Caki2 (cell line): Measurements from ENCODE around the gene CALHM6. TPM values are rescaled to one million over a fixed set of nuclear protein-coding genes. Genes with fewer than 3 reads are reported as not detected.
"Not testable (repeated sequence)": the region's sequence is repeated elsewhere in the genome, so short reads cannot be mapped to it uniquely, and the experiment has no call there.

Source experiments
- DNase-seq: peaks from one replicate; pipeline ENCODE4 v3.0.0-alpha.2; 2015; ENCODE audit warnings: low read depth
- in situ Hi-C: cut with HindIII; loops from 2 replicates; pipeline ENCODE4 v1.10.0; 2016; ENCODE audit warnings: low sequenced_read_pairs, low pct_unique_long_range_greater_than_20kb, mixed read lengths
- total RNA-seq: library from RNA; depleted of rRNA; stranded (reverse); fragments of >200 nt; shearing (Covaris generic); gene quantifications from 2 replicates; pipeline ENCODE4 v1.2.3, GENCODE V29; 2014; ENCODE audit warnings: low replicate concordance

The CALHM6 gene
- total RNA-seq, 1 experiment from 2014 or later = not detected

DNA sequence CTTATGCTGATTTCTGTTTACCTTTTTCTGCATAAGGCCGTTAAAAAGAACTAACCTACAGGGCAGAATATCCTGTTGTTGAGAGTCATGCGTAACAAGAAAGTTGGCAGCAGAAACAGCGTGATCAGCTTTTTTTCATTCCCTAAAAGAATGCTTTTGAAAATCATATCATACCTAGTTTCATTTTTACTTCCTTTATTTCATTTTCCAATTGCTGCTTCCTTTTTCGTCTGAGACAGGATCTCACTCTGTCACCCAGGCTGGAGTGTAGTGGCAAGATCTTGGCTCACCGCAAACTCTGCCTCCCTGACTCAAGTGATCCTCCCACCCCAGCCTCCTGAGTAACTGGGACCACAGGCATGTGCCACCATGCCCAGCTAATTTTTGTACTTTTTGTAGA is 4.1 kb downstream of the CALHM6 start:
- DNase-seq = no peak
- in situ Hi-C loops = no loop called here

GRCh38 chr6:116467096-116467495 is 5.9 kb downstream of the CALHM6 start:
- no peak for DNase-seq
- in situ Hi-C loops = no loop called here

- in situ Hi-C loops = no loop called here
- DNase-seq = no peak
Observed at GRCh38 chr6:116467514-116467913, 6.3 kb downstream of the CALHM6 start.

GRCh38 chr6:116468293-116468692 is 7.1 kb downstream of the CALHM6 start:
- in situ Hi-C loops = no loop called here
- no peak for DNase-seq

GRCh38 chr6:116471531-116471930 is 10.4 kb downstream of the CALHM6 start:
- DNase-seq = no peak

DNA sequence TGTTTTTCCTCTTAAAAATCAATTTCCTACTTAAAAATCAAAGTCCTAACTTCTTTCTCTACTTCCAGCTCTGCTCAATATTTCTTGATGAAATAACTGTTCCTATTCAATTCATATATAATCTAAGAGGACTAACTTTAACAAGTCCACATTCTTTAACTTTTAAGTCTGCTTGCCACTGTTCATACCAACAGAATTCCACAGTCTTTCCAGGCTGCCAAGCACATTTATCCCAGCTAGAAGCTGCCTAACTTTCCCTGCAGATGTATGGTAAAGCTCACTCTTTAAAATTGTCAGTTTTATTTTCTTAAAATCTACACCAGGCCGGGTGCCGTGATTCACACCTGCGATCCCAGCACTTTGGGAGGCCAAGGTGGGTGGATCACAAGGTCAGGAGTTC is 11.5 kb downstream of the CALHM6 start:
- DNase-seq = no peak
- in situ Hi-C loops = no loop called here

More at GRCh38 chr6:116471531-116471930, 10.4 kb downstream of the CALHM6 start:
- in situ Hi-C loops = no loop called here

GRCh38 chr6:116475141-116475540 is 14.0 kb downstream of the CALHM6 start:
- in situ Hi-C loops = no loop called here

DNA sequence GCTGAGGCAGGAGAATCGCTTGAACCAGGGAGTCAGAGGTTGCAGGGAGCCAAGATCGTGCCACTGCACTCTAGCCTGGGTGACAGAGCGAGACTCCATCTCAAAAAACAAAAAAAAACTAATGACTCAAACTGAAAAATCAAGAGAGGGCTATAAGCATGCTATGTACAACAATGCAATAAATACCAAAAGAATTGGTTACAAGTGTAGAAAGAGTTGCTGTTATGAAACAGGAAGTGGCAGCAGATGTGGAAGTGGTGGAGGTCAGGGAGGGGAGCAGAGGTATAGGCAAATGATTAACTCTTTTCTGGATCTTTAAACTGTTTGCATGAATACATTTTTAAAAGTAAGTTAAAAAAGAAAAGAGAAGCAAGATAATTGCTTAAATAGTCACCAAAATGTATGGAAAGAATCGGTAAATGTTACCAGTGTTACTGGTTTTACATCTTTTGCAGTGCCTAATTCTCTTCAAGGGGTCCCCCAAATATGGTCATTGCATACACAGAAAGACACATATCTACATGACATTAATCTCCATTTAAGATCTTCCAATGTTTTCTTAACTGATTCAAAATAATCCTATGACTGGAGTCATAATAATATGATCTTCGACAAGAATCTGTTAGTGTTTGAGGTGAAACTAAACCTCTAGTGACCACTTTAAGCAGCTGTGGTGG is 15.0 kb downstream of the CALHM6 start:
- no peak for DNase-seq
- in situ Hi-C loops = no loop called here

More at GRCh38 chr6:116475141-116475540, 14.0 kb downstream of the CALHM6 start:
- no peak for DNase-seq

DNA sequence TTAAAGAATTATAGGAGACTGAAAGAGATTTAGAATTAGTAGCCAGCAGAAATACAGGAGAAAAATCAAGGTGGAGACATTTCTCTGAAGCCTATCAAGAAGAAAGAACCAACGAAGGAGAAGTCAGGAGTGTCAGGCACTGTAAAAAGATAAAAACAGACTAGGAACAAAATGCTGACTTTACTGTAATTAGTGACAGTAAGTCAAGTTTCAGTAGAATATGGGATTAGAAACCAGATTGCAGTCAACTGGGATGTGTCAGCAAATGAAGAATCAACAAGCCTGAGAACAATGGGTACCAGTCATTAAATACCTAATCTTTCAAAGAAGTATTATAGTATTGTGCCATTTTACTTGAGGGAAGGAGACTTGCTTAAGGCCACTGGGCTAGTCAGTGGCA is 21.6 kb downstream of the CALHM6 start:
- no peak for DNase-seq
- in situ Hi-C loops = no loop called here

DNA sequence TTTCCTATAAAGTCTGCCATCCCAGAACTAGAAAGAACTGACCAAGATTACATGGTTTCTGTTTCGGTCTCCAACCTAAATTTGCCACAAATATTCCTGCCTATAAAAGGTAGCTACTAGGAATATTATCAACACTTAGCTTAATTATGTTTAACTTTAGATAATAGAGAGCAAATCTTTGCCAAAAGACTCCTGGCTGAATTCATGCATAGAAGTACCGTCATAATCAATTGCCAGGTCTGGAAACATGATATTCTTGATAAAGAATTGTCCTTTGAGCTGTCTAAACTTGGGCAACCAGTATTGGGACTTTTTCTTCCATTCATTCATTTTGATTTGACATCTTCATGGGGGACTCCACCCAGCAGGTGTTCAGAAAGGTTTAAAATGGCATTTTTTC is 22.4 kb downstream of the CALHM6 start:
- DNase-seq = no peak
- in situ Hi-C loops = no loop called here

- DNase-seq = no peak
- in situ Hi-C loops = no loop called here
Observed at GRCh38 chr6:116485559-116486184, 24.5 kb downstream of the CALHM6 start.

DNA sequence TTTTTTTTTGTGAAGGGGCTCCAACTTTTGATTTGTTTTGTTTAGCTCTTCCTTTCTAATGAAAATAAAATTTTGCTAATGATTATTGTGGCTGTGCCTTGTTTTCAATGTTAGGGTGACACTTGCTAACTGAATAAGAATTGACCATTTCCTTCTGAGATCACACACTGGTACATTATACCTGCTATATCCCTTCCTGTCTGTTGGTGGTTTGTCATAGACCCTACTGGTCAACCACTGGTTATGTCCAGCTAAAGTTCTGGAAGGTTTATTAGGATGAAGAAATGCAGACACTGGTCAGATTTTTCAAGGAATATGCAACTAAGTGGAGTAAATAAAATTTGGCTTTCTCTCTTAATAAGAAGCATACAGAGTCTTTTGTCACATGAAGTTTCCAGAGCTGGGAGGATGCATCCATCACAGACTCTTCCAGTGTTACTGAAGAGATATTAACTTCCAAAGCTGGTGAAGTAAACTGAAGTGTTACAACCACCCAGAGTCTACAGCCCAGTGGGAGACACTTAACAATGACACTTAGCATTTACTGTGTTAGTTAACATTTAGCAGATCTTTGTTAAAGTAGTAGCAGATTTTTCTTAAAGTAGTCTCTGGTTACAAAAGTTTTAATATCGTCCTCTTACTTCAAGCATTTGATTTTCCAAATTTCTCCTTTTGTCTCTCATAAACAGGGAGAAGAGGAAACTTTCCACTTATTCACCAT is 30.6 kb downstream of the CALHM6 start:
- DNase-seq = no peak
- in situ Hi-C loops = no loop called here

GRCh38 chr6:116492331-116493067 is 31.3 kb downstream of the CALHM6 start:
- in situ Hi-C loops = no loop called here
- no peak for DNase-seq

- in situ Hi-C loops = not testable (repeated sequence)
Observed at GRCh38 chr6:116495161-116495560, 34.0 kb downstream of the CALHM6 start.

GRCh38 chr6:116497113-116497676 is 36.0 kb downstream of the CALHM6 start:
- no peak for DNase-seq
- in situ Hi-C loops = no loop called here

More at GRCh38 chr6:116495161-116495560, 34.0 kb downstream of the CALHM6 start:
- DNase-seq = not testable (repeated sequence)

DNA sequence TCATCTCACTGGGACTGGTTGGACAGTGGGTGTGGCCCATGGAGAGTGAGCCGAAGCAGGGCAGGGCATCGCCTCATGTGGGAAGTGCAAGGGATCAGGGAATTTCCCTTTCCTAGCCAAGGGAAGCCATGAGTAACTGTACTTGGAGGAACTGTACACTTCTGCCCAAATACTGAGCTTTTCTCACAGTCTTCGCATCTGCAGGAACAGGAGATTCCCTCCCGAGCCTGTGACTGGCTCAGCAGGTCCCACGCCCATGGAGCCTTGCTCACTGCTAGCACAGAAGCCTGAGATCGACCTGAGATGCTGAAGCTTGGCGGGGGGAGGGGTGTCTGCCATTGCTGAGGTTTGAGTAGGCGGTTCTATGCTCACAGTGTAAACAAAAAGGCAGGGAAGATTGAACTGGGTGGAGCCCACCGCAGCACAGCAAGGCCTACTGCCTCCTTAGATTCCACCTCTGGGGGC is 39.8 kb downstream of the CALHM6 start:
- DNase-seq = peak; percentile 79
- in situ Hi-C loops = no loop called here

- in situ Hi-C loops = no loop called here
Observed at GRCh38 chr6:116507324-116507723, 46.1 kb downstream of the CALHM6 start.

DNA sequence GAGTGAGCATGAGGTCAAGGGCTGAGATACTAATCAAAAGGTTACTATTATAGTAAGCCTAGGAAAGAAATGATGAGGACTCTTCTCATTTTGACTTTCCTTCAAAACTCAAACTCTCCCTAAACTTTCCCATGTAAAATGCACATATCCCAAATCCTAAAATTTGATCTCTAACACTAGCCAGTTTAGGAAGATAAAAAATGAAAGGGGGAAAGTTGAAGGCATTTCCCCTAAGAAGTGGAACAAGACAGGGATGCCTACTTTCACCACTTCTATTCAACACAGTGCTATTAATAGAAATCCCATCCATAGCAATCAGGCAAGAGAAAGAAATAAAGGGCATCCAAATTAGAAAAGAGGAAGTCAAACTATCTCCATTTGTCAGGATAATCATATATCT is 47.4 kb downstream of the CALHM6 start:
- in situ Hi-C loops = no loop called here
- DNase-seq = no peak

More at GRCh38 chr6:116507324-116507723, 46.1 kb downstream of the CALHM6 start:
- no peak for DNase-seq
